ENCODE results near the gene HOXD4. TPM values are rescaled to one million over a fixed set of nuclear protein-coding genes. Genes with fewer than 3 reads are reported as not detected.

HOXD4 gene
- total RNA-seq, 2 experiments from 2014 or later = not detected

DNA sequence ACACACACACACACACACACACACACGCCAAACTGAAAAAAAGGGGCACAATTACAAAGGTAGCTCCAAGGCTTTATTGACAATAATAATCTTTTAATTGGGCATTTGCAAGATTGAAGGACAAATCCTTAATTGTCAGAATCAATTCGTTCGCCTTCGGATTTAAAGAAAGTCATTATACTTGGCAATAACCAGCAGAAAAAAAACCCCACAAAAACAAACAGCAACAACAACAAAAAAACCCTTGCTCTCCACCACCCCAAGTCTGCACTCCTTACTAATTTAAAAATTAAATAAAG lies 23.6 kb upstream of the HOXD4 start:
- H3K36me3 Mint-ChIP-seq = no peaks in the 10 kb centered on the region
- H3K4me3 Mint-ChIP-seq = no peak overlapping the region
- DNase-seq = no peak
- H3K9me3 Mint-ChIP-seq = no peaks in the 10 kb centered on the region
- no peak overlapping the region for H3K27ac Mint-ChIP-seq
- no peak for ATAC-seq (ENCODE audit: low read depth)
- POLR2A ChIA-PET = no interaction called here
- H3K27me3 Mint-ChIP-seq = peaks cover 83% of the 10 kb centered on the region
- peaks cover 21% of the 10 kb centered on the region for H3K4me1 Mint-ChIP-seq

DNA sequence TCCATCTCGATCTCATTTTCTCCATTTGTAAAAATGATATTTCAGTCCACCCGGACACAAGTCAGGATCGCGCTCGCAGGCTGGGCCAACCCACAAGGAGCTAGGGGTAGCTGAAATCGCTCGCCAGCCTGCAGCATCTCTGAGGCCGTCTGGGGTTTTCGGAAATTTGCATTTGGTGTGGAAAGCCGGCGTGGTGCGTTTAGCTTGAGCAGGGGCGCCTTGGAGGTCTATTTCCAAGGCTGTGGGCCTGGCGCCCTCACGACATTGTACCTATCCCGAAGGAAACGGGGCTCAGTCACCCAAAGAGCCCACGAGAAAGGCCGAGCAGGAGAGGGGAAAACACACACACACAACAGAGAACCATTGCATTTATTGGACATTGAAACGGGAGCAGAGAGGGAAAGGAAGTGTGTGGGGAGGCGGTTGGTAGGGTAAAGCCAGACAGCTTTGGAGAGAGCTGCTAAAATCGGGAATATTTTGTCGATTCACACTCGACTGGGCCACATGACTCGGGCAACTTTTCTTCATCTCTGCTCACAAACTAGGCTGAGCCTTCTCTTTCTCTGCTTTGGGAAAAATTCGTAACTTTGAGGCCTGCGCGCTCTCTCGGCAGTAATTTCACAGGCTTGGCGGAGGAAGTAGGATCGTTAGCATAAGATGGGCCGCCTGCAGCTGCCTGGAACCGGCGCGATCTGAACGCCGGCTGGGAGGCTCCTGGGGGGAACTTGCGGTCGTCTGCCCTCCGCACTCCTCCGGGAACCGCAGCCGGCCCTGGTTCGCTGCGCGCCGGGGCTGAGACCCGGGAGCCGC lies 23.0 kb upstream of the HOXD4 start:
- H3K9me3 Mint-ChIP-seq = no peaks in the 10 kb centered on the region
- H3K4me3 Mint-ChIP-seq = peak overlapping the region; percentile 5
- ATAC-seq (ENCODE audit: low read depth) (no peak), DNase-seq (no peak)
- peaks cover 87% of the 10 kb centered on the region for H3K27me3 Mint-ChIP-seq
- H3K36me3 Mint-ChIP-seq = no peaks in the 10 kb centered on the region
- POLR2A ChIA-PET = no interaction called here
- H3K4me1 Mint-ChIP-seq = peaks cover 21% of the 10 kb centered on the region
- peak overlapping the region; percentile 40 for H3K27ac Mint-ChIP-seq

DNA sequence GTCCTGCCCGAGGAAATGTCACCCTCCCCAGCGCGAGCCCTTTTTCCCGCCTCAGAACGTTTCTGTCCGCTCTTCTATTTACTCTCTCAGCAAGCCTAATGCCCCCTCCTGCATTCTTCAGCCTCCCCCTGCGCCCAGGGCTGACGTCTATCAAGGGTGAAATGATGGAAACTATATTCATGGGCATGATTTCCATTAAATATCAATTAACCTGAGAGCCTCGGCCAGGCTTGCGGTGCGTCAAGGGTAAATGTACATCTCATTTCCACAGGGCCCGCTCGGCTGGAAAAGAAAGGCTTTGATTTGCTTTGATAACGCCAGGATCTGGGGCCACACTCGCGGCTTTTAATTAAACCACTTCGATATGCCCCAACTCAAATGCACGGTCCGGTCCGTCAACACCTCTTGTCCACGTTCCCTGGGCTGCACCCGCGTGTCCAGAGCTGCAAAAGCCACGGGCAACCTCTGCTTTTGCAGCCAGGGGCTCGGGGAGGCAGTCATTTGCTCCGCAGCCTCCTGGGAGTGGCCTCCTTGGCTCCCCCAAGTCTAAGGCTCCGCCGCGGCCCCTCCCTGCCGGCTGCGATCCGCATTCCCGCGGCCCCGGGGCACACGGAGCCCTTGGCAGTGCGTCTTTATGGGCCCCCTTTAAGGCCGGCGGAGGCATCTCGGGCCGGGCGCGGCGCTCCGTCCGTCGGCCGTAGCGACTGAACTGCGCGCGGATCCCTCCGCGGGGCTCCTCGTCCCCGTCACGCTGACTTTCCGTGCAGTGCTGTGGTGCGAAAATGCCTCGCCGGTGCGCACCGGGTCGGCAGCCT lies 22.2 kb upstream of the HOXD4 start, which contains the start of gene HOXD8:
TSS of gene HOXD8 (plus strand) at position 724 of the 815 bp plus-strand sequence. CDS start 662 bp downstream, outside the sequence.
- Mint-ChIP-seq H3K27ac (peak within 1 kb of the TSS; percentile 68), H3K9me3 (no peaks in the 10 kb centered on the region), H3K4me3 (peak within 1 kb of the TSS; percentile 26), H3K36me3 (no peaks in the 10 kb centered on the region), H3K4me1 (peaks cover 18% of the 10 kb centered on the region), H3K27me3 (peaks cover 87% of the 10 kb centered on the region)
- no peak for ATAC-seq (ENCODE audit: low read depth)
- POLR2A ChIA-PET = no interaction called here
- peak; percentile 49 for DNase-seq

DNA sequence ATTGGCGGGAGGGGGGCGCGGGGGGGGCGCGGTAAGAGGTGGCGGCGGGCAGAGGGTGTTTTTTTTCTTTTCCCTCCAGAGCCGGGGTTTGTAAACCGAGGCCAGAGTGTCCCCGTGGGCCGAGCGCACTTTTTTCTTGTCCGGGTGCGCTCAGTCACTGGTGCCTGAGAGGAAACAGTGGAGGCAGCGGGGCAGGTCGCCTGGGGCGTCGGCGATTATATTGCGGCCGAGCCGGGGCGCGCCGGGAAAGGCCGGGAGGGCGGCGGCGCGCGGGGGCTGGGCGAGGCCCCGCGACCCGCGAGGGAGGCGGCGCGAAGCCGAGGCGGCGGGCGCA lies 21.6 kb upstream of the HOXD4 start:
- H3K4me3 Mint-ChIP-seq = peak overlapping the region; percentile 25
- no peak for ATAC-seq (ENCODE audit: low read depth)
- no peaks in the 10 kb centered on the region for H3K36me3 Mint-ChIP-seq

DNA sequence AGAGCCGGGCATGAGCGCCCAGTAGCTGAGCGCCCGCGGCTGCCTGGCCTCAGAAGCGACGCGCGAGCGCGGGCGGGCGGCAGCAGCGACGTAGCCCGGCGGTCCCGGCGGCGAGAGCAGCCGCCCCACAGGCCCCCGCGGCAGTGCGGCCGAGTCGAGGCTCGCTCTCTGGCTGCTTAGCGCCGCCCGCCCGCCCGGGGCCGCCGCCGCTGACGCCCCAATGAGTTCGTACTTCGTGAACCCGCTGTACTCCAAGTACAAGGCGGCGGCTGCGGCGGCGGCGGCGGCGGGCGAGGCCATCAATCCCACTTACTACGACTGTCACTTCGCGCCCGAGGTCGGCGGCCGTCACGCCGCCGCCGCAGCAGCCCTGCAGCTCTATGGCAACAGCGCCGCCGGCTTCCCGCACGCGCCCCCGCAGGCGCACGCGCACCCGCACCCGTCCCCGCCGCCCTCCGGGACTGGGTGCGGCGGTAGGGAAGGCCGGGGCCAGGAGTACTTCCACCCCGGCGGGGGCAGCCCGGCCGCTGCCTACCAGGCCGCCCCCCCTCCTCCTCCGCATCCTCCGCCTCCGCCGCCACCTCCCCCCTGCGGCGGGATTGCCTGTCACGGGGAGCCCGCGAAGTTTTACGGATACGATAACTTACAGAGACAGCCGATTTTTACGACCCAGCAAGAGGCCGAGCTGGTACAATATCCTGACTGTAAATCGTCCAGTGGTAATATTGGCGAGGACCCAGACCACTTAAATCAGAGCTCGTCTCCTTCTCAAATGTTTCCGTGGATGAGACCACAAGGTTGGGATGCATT lies 21.0 kb upstream of the HOXD4 start:
- Mint-ChIP-seq H3K36me3 (no peaks in the 10 kb centered on the region), H3K4me3 (peak overlapping the region; percentile 26), H3K27me3 (peaks cover 87% of the 10 kb centered on the region), H3K4me1 (peaks cover 17% of the 10 kb centered on the region), H3K9me3 (no peaks in the 10 kb centered on the region), H3K27ac (peak overlapping the region; percentile 68)
- ATAC-seq (ENCODE audit: low read depth) (no peak), DNase-seq (peak; percentile 53)
- POLR2A ChIA-PET = no interaction called here

More for the DNA sequence above, 21.6 kb upstream of the HOXD4 start:
- peaks cover 16% of the 10 kb centered on the region for H3K4me1 Mint-ChIP-seq
- H3K27me3 Mint-ChIP-seq = peaks cover 87% of the 10 kb centered on the region
- H3K9me3 Mint-ChIP-seq = no peaks in the 10 kb centered on the region
- POLR2A ChIA-PET = no interaction called here
- no peak for DNase-seq
- no peak overlapping the region for H3K27ac Mint-ChIP-seq

DNA sequence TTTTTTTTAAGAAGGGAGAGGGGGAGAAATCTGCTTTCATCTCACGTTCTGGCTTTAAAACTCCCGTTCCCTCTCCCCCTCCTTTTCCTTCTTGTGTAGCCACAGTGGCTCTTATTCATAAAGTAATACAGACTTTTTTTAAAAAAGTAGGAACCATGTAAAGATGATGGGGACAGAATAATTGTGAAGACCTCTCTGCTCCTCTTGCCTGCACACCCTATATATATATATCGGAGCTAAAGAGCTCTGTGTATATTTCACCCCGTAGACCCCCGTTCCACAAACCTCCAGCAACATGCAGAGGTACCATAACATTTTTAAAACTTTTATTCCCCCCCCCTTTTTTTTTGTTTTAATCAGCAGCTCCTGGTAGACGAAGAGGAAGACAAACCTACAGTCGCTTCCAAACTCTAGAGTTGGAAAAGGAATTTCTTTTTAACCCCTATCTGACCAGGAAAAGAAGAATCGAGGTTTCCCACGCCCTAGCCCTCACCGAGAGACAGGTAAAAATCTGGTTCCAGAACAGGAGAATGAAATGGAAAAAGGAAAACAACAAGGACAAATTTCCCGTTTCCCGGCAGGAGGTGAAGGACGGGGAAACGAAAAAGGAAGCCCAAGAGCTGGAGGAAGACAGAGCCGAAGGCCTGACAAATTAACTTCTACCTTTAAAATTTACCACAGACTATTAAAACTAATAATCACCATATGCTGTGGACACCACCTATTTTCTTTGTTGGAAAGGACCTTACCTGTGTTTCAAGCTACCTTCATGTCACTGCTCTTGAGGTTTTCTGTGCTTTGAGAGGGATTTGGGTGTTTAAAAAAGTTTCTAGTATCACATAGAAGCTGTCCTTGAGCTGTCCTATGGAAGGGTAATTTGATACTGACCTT lies 20.1 kb upstream of the HOXD4 start:
- POLR2A ChIA-PET = interaction anchor here (0.6 kb wide), 1 partner anchor 26 kb away, joined by 4 read pairs; no protein-coding TSS in a partner anchor
- Mint-ChIP-seq H3K4me1 (peaks cover 25% of the 10 kb centered on the region), H3K4me3 (peak overlapping the region; percentile 26), H3K27ac (peak overlapping the region; percentile 57), H3K9me3 (no peaks in the 10 kb centered on the region), H3K27me3 (peaks cover 87% of the 10 kb centered on the region), H3K36me3 (peaks cover 3% of the 10 kb centered on the region)
- DNase-seq = no peak
- no peak for ATAC-seq (ENCODE audit: low read depth)

GRCh38 chr2:176131848-176132158 lies 19.5 kb upstream of the HOXD4 start:
- Mint-ChIP-seq H3K9me3 (no peaks in the 10 kb centered on the region), H3K4me3 (peak overlapping the region; percentile 74), H3K27me3 (peaks cover 85% of the 10 kb centered on the region), H3K4me1 (peaks cover 25% of the 10 kb centered on the region), H3K27ac (no peak overlapping the region), H3K36me3 (peaks cover 3% of the 10 kb centered on the region)
- POLR2A ChIA-PET = no interaction called here
- ATAC-seq (ENCODE audit: low read depth) (no peak), DNase-seq (no peak)

DNA sequence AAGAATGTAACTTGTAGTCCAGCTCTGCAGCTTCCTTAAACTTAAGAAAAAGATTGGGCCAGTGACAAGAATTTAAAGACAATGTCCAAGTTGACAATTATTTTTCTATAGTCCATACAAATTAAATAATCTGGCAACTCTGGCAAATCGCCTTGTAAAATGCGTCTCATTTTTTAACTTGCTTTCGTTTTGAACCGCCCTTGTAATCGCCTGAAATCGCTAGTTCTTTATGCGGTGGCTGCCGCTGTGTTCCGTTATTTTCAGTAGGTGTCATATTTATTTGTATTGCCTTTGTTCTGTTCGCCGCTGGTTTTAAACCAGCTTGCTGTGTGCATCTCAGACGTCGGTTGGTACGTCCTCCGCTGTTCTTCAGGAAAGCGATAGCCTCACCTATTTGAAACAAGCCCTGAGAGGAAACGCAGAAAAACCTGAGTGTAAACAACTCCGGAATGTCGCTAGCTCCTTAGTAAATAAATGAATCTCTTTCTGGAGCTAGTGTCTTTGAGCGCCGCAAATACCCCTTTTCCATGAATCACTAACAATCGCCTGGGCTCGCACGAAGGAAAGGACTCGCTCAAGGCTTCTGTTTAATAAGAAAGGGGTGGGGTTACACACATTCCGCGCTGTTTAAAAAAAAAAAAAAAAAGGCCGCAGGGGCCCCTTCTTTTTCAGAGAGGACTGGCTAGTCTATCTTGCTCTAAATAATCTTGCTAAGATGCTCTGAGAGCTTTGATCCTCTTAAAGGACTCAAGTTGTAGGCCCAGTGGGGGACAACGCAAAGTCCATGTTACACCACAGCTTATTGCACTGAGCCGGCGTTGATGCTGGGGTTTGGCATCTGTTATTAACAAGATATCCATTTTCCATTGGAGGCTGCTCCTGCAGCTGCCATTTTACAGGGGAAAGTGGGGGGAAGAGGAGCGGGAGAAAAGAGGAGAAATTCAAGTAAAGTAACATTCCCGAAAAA lies 18.9 kb upstream of the HOXD4 start:
- ATAC-seq (ENCODE audit: low read depth) = no peak
- Mint-ChIP-seq H3K4me3 (peak overlapping the region; percentile 74), H3K36me3 (peaks cover 3% of the 10 kb centered on the region), H3K27ac (no peak overlapping the region), H3K4me1 (peaks cover 25% of the 10 kb centered on the region), H3K9me3 (no peaks in the 10 kb centered on the region), H3K27me3 (peaks cover 85% of the 10 kb centered on the region)
- POLR2A ChIA-PET = interaction anchor here (0.7 kb wide), 1 partner anchor 1204 kb away, joined by 3 read pairs; no protein-coding TSS in a partner anchor
- no peak for DNase-seq

DNA sequence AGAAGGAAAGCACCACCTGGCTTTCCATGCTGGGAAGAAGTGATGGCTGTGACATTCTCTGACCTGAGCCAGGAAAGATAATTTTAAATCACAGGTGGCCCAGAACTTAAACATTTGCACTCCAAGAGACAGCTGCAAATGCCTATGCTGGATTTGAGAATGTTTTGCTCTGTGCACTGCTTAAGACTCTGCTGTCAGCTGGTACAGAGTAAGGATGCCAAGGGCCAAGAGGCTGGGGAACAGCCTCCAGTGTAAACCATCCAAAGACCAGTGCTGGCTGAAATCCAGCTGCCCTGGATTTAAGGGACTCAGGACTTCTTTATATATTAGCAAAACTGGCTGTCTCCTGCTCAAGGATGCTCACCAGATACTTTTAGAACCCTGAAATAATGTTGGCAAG lies 18.0 kb upstream of the HOXD4 start:
- Mint-ChIP-seq H3K9me3 (no peaks in the 10 kb centered on the region), H3K36me3 (peaks cover 3% of the 10 kb centered on the region), H3K27me3 (peaks cover 85% of the 10 kb centered on the region), H3K4me3 (no peak overlapping the region), H3K4me1 (peaks cover 24% of the 10 kb centered on the region), H3K27ac (no peak overlapping the region)
- POLR2A ChIA-PET = no interaction called here
- DNase-seq = no peak
- ATAC-seq (ENCODE audit: low read depth) = no peak

- no peak for ATAC-seq (ENCODE audit: low read depth)
- H3K4me3 Mint-ChIP-seq = no peak overlapping the region
- peaks cover 3% of the 10 kb centered on the region for H3K36me3 Mint-ChIP-seq
- peaks cover 85% of the 10 kb centered on the region for H3K27me3 Mint-ChIP-seq
- POLR2A ChIA-PET = no interaction called here
- DNase-seq = no peak
- no peak overlapping the region for H3K27ac Mint-ChIP-seq
- H3K4me1 Mint-ChIP-seq = peaks cover 24% of the 10 kb centered on the region
- no peaks in the 10 kb centered on the region for H3K9me3 Mint-ChIP-seq
Observed at GRCh38 chr2:176134035-176134434, 17.3 kb upstream of the HOXD4 start.

- no peaks in the 10 kb centered on the region for H3K9me3 Mint-ChIP-seq
- peaks cover 3% of the 10 kb centered on the region for H3K36me3 Mint-ChIP-seq
- no peak overlapping the region for H3K4me3 Mint-ChIP-seq
- H3K27ac Mint-ChIP-seq = no peak overlapping the region
- POLR2A ChIA-PET = no interaction called here
- peaks cover 30% of the 10 kb centered on the region for H3K4me1 Mint-ChIP-seq
- H3K27me3 Mint-ChIP-seq = peaks cover 88% of the 10 kb centered on the region
- no peak for ATAC-seq (ENCODE audit: low read depth)
- no peak for DNase-seq
Observed at GRCh38 chr2:176135035-176135440, 16.3 kb upstream of the HOXD4 start.
